ENCODE measurements around the gene OPRD1.

DNA sequence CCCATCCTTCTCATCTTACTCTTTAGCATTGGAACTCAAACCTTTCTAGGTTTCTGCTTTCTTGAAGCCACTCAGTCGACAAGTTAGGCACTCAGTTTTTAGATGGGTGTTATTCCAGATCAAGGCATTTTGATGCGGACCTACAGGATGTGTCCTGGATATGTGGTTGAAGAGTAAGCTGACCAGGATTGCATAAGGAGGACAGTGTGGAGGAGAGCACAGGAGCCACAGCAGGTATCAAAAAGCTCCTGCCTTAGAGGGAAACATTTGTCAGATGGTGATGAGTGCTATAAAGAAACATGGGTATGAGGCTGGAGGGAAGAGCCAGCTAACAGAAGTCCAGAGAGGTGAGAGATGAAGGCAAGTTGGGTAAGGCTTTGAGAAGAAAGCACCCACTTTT, 33.9 kb upstream of the OPRD1 start:
- no peak for TF ChIP-seq TOX (CRISPR knock-in tag; IDR thresholded peaks at IDR 0.05; ENCODE audit: borderline replicate concordance)
- TF ChIP-seq PPARA (CRISPR knock-in tag; IDR thresholded peaks at IDR 0.05; ENCODE audit: borderline replicate concordance) = no peak
- TF ChIP-seq RARB (CRISPR knock-in tag; IDR thresholded peaks at IDR 0.05) = no peak
- no peak for TF ChIP-seq CSDC2 (CRISPR knock-in tag; IDR thresholded peaks at IDR 0.05)
- no peak for TF ChIP-seq ZNF8 (CRISPR knock-in tag; IDR thresholded peaks at IDR 0.05)
- TF ChIP-seq, protein P1, sequence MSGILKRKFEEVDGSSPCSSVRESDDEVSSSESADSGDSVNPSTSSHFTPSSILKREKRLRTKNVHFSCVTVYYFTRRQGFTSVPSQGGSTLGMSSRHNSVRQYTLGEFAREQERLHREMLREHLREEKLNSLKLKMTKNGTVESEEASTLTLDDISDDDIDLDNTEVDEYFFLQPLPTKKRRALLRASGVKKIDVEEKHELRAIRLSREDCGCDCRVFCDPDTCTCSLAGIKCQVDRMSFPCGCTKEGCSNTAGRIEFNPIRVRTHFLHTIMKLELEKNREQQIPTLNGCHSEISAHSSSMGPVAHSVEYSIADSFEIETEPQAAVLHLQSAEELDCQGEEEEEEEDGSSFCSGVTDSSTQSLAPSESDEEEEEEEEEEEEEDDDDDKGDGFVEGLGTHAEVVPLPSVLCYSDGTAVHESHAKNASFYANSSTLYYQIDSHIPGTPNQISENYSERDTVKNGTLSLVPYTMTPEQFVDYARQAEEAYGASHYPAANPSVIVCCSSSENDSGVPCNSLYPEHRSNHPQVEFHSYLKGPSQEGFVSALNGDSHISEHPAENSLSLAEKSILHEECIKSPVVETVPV (CRISPR knock-in tag; IDR thresholded peaks at IDR 0.05) = no peak

Data from SK-N-SH treated with all-trans-retinoic acid at 6 μM for 48 hours (cell line).